H54 (cell line): ENCODE measurements around the gene SULF2.
A peak's percentile ranks its signal among the peaks of the same experiment; 100 is the strongest.

ENCODE experiments used
- DNase-seq: peaks from one replicate; pipeline ENCODE4 v3.0.0; 2011; ENCODE audit warnings: low spot score, mixed read lengths; ENCODE audit not compliant: insufficient read length
- FAIRE-seq: peaks from 3 replicates; lab custom pipeline; 2011; peaks lifted over from hg19 to GRCh38; lab: Jason Lieb, UNC
- POLR2A ChIP-seq: IDR thresholded peaks from 2 replicates; pipeline ENCODE4 v1.6.1; 2011; ENCODE audit warnings: low read depth, mild to moderate bottlenecking, low read length

The SULF2 gene

GRCh38 chr20:47735412-47736400, 49.6 kb downstream of the SULF2 start:
- DNase-seq (no peak), FAIRE-seq (no peak)
- no peak for TF ChIP-seq POLR2A

- DNase-seq, result no peak
- TF ChIP-seq POLR2A, result no peak
- no peak for FAIRE-seq
Observed at GRCh38 chr20:47734870-47735269, 50.4 kb downstream of the SULF2 start.

GRCh38 chr20:47733892-47734291, 51.4 kb downstream of the SULF2 start:
- no peak for FAIRE-seq
- DNase-seq, result no peak
- no peak for TF ChIP-seq POLR2A

GRCh38 chr20:47730744-47731143, 54.5 kb downstream of the SULF2 start:
- DNase-seq (no peak), FAIRE-seq (no peak)
- TF ChIP-seq POLR2A, result no peak

GRCh38 chr20:47729472-47729871, 55.8 kb downstream of the SULF2 start:
- TF ChIP-seq POLR2A, result no peak
- no peak for DNase-seq
- no peak for FAIRE-seq

- no peak for FAIRE-seq
- TF ChIP-seq POLR2A, result no peak
- DNase-seq, result no peak
Observed at GRCh38 chr20:47727909-47728361, 57.3 kb downstream of the SULF2 start.

GRCh38 chr20:47727170-47727880, 58.0 kb downstream of the SULF2 start:
- DNase-seq (no peak), FAIRE-seq (no peak)
- no peak for TF ChIP-seq POLR2A

GRCh38 chr20:47726632-47727031, 58.6 kb downstream of the SULF2 start:
- no peak for TF ChIP-seq POLR2A
- DNase-seq (no peak), FAIRE-seq (no peak)

GRCh38 chr20:47725248-47725973, 59.9 kb downstream of the SULF2 start:
- FAIRE-seq (no peak), DNase-seq (peak; percentile 89)
- no peak for TF ChIP-seq POLR2A

GRCh38 chr20:47724910-47725247, 60.4 kb downstream of the SULF2 start:
- FAIRE-seq (no peak), DNase-seq (no peak)
- TF ChIP-seq POLR2A, result no peak

- FAIRE-seq, result no peak
- TF ChIP-seq POLR2A, result no peak
- DNase-seq, result no peak
Observed at GRCh38 chr20:47724396-47724795, 60.9 kb downstream of the SULF2 start.

- FAIRE-seq (no peak), DNase-seq (no peak)
- TF ChIP-seq POLR2A, result no peak
Observed at GRCh38 chr20:47723322-47723721, 62.0 kb downstream of the SULF2 start.

- FAIRE-seq, result no peak
- TF ChIP-seq POLR2A, result no peak
- DNase-seq, result no peak
Observed at GRCh38 chr20:47720636-47721427, 64.4 kb downstream of the SULF2 start.

- TF ChIP-seq POLR2A, result no peak
- no peak for FAIRE-seq
- no peak for DNase-seq
Observed at GRCh38 chr20:47719625-47720024, 65.7 kb downstream of the SULF2 start.
